ENCODE results near the gene NCKAP1.
"Not testable (repeated sequence)": the region's sequence is repeated elsewhere in the genome, so short reads cannot be mapped to it uniquely, and the experiment has no call there.

NCKAP1 gene

GRCh38 chr2:183035954-183036669 is 2.1 kb downstream of the NCKAP1 start:
- no peak for DNase-seq

GRCh38 chr2:183035298-183035953 is 2.8 kb downstream of the NCKAP1 start:
- DNase-seq: no peak

GRCh38 chr2:183034806-183035205 is 3.5 kb downstream of the NCKAP1 start:
- DNase-seq: no peak

- DNase-seq: no peak
Observed at GRCh38 chr2:183033951-183034350, 4.3 kb downstream of the NCKAP1 start.

- no peak for DNase-seq
Observed at GRCh38 chr2:183031911-183032794, 6.1 kb downstream of the NCKAP1 start.

- DNase-seq: no peak
Observed at GRCh38 chr2:183029219-183029618, 9.0 kb downstream of the NCKAP1 start.

- no peak for DNase-seq
Observed at GRCh38 chr2:183028108-183028507, 10.1 kb downstream of the NCKAP1 start.

- DNase-seq: no peak
Observed at GRCh38 chr2:183027443-183027842, 10.8 kb downstream of the NCKAP1 start.

GRCh38 chr2:183026424-183026823 is 11.8 kb downstream of the NCKAP1 start:
- no peak for DNase-seq

- no peak for DNase-seq
Observed at GRCh38 chr2:183025993-183026392, 12.3 kb downstream of the NCKAP1 start.

- no peak for DNase-seq
Observed at GRCh38 chr2:183024339-183025095, 13.7 kb downstream of the NCKAP1 start.

GRCh38 chr2:183022711-183023110 is 15.5 kb downstream of the NCKAP1 start:
- DNase-seq: no peak

- DNase-seq: no peak
Observed at GRCh38 chr2:183021613-183022012, 16.6 kb downstream of the NCKAP1 start.

GRCh38 chr2:183019718-183020442 is 18.4 kb downstream of the NCKAP1 start:
- DNase-seq: no peak

- not testable (repeated sequence) for DNase-seq
Observed at GRCh38 chr2:183017845-183018244, 20.4 kb downstream of the NCKAP1 start.

- no peak for DNase-seq
Observed at GRCh38 chr2:183014005-183014404, 24.3 kb downstream of the NCKAP1 start.

GRCh38 chr2:183011743-183012142 is 26.5 kb downstream of the NCKAP1 start:
- no peak for DNase-seq

GRCh38 chr2:183010112-183010511 is 28.1 kb downstream of the NCKAP1 start:
- no peak for DNase-seq

GRCh38 chr2:183009249-183009899 is 28.9 kb downstream of the NCKAP1 start:
- no peak for DNase-seq

- no peak for DNase-seq
Observed at GRCh38 chr2:183001948-183002347, 36.3 kb downstream of the NCKAP1 start.

- DNase-seq: no peak
Observed at GRCh38 chr2:183000846-183001245, 37.4 kb downstream of the NCKAP1 start.
